Neutrophil (primary cell): ENCODE data around the gene ZNF138.
"Not testable (repeated sequence)": the region's sequence is repeated elsewhere in the genome, so short reads cannot be mapped to it uniquely, and the experiment has no call there.

Experiments
- H3K27ac ChIP-seq: fragments of 200-600 bp; sonication (generic); 2 replicates; pipeline ENCODE4 v1.5.1; 2016; ENCODE audit warnings: mild to moderate bottlenecking, moderate library complexity
- H3K27me3 ChIP-seq: fragments of 200-600 bp; sonication (generic); 2 replicates; pipeline ENCODE4 v1.6.0; 2016; ENCODE audit warnings: mild to moderate bottlenecking
- H3K36me3 ChIP-seq: fragments of 200-600 bp; sonication (generic); 2 replicates; pipeline ENCODE4 v1.5.1; 2017
- H3K4me1 ChIP-seq, 2 experiments: fragments of 200-600 bp in 1 of 2; sonication (generic) in 1 of 2; 1 replicate in 1 of 2; 2 replicates in 1 of 2; pipeline versions ENCODE4 v1.5.1 to v1.6.1; 2013 to 2016; ENCODE audit warnings: low read depth in 1 of 2, low read length in 1 of 2, mild to moderate bottlenecking in 1 of 2, moderate library complexity in 1 of 2; ENCODE audit not compliant: control insufficient read depth in 1 of 2, insufficient read depth in 1 of 2
- H3K4me3 ChIP-seq, 2 experiments: fragments of 200-600 bp in 1 of 2; sonication (generic) in 1 of 2; 1 replicate in 1 of 2; 2 replicates in 1 of 2; pipeline ENCODE4 v1.5.1; 2013 to 2016; ENCODE audit warnings: low read depth in 1 of 2, low read length in 1 of 2, mild to moderate bottlenecking in 1 of 2, moderate library complexity in 1 of 2
- H3K9me3 ChIP-seq: fragments of 200-600 bp; sonication (generic); 2 replicates; pipeline ENCODE4 v1.5.1; 2016
- CTCF ChIP-seq: fragments of 200-600 bp; sonication (generic); IDR thresholded peaks from 2 replicates; pipeline ENCODE4 v1.5.1; 2016; ENCODE audit warnings: antibody characterized with exemption

Gene ZNF138

GRCh38 chr7:64830926-64831325, 36.7 kb downstream of the ZNF138 start:
- Histone ChIP-seq H3K36me3 (no peaks in the 10 kb centered on the region), H3K27ac (no peak overlapping the region), H3K4me1 (no peaks in the 10 kb centered on the region), H3K4me3 (no peak overlapping the region), H3K9me3 (peaks cover 7% of the 10 kb centered on the region), H3K27me3 (no peaks in the 10 kb centered on the region)
- TF ChIP-seq CTCF, result no peak

- no peaks in the 10 kb centered on the region for H3K4me1 ChIP-seq
- TF ChIP-seq CTCF, result no peak
- no peaks in the 10 kb centered on the region for H3K36me3 ChIP-seq
- H3K27me3 ChIP-seq, result no peaks in the 10 kb centered on the region
- no peak overlapping the region for H3K27ac ChIP-seq
- peaks cover 7% of the 10 kb centered on the region for H3K9me3 ChIP-seq
- H3K4me3 ChIP-seq, result no peak overlapping the region
These were observed 37.9 kb downstream of the ZNF138 start for GRCh38 chr7:64832136-64832535.

GRCh38 chr7:64834989-64835388, 40.8 kb downstream of the ZNF138 start:
- Histone ChIP-seq H3K9me3 (peaks cover 7% of the 10 kb centered on the region), H3K4me1 (no peaks in the 10 kb centered on the region), H3K27ac (no peak overlapping the region), H3K4me3 (no peak overlapping the region), H3K36me3 (no peaks in the 10 kb centered on the region), H3K27me3 (no peaks in the 10 kb centered on the region)
- no peak for TF ChIP-seq CTCF

GRCh38 chr7:64835856-64836255, 41.6 kb downstream of the ZNF138 start:
- H3K4me1 ChIP-seq, H3K9me3 ChIP-seq, H3K4me3 ChIP-seq, H3K27me3 ChIP-seq, H3K36me3 ChIP-seq, H3K27ac ChIP-seq: not testable (repeated sequence)

- not testable (repeated sequence) for H3K27ac ChIP-seq
These were observed 43.8 kb downstream of the ZNF138 start for GRCh38 chr7:64838051-64838450.

GRCh38 chr7:64838691-64839090, 44.5 kb downstream of the ZNF138 start:
- H3K4me1 ChIP-seq, result no peaks in the 10 kb centered on the region
- H3K9me3 ChIP-seq, result no peaks in the 10 kb centered on the region
- no peaks in the 10 kb centered on the region for H3K36me3 ChIP-seq
- H3K27me3 ChIP-seq, result no peaks in the 10 kb centered on the region
- H3K4me3 ChIP-seq, result no peak overlapping the region
- no peak overlapping the region for H3K27ac ChIP-seq
- no peak for TF ChIP-seq CTCF

More at GRCh38 chr7:64838051-64838450, 43.8 kb downstream of the ZNF138 start:
- not testable (repeated sequence) for H3K36me3 ChIP-seq, H3K4me1 ChIP-seq, H3K27me3 ChIP-seq, H3K9me3 ChIP-seq, H3K4me3 ChIP-seq

- Histone ChIP-seq H3K4me3 (no peak overlapping the region), H3K9me3 (no peaks in the 10 kb centered on the region), H3K4me1 (no peaks in the 10 kb centered on the region), H3K36me3 (no peaks in the 10 kb centered on the region), H3K27ac (no peak overlapping the region), H3K27me3 (no peaks in the 10 kb centered on the region)
- no peak for TF ChIP-seq CTCF
These were observed 45.7 kb downstream of the ZNF138 start for GRCh38 chr7:64839910-64840309.
